ENCODE measurements around the gene SGF29. TPM values are rescaled to one million over a fixed set of nuclear protein-coding genes. Genes with fewer than 3 reads are reported as not detected.

SGF29 gene
- polyA plus RNA-seq, 2 of the 4 experiments (the other 2 are of a cell fraction), result 3.3 to 19.3 TPM

GRCh38 chr16:28532940-28533647 is 20.6 kb upstream of the SGF29 start:
- H3K27ac ChIP-seq, result peak overlapping the region in 1 of 2 experiments; percentile 27; a peak in 1 of 6 replicates
- DNase-seq (ENCODE audit: low read depth in 1 of 2, low spot score in 1 of 2), result no peak
- TF ChIP-seq REST (IDR thresholded peaks at IDR 0.05) (no peak), BCL3 (IDR thresholded peaks at IDR 0.05) (no peak), JUN (IDR thresholded peaks at IDR 0.05) (no peak), ZFP36 (IDR thresholded peaks at IDR 0.05; ENCODE audit: borderline replicate concordance, partially characterized antibody) (no peak), HES2 (IDR thresholded peaks at IDR 0.05) (no peak), HOXB13 (CRISPR knock-in tag; IDR thresholded peaks at IDR 0.05; ENCODE audit: low read depth) (no peak), CBX8 (IDR thresholded peaks at IDR 0.05) (no peak), HDAC2 (IDR thresholded peaks at IDR 0.05) (no peak), JUNB (IDR thresholded peaks at IDR 0.05) (no peak), GATA3 (IDR thresholded peaks at IDR 0.05; ENCODE audit: borderline replicate concordance) (no peak), HMGXB4 (CRISPR knock-in tag; IDR thresholded peaks at IDR 0.05; ENCODE audit: borderline replicate concordance) (no peak), EP300 (IDR thresholded peaks at IDR 0.05) (no peak), HEYL (CRISPR knock-in tag; IDR thresholded peaks at IDR 0.05) (no peak), NR3C1 (IDR thresholded peaks at IDR 0.05) (no peak), RFX5 (IDR thresholded peaks at IDR 0.05) (no peak), PHF8 (IDR thresholded peaks at IDR 0.05; ENCODE audit: borderline replicate concordance, low read depth) (no peak), MAZ (IDR thresholded peaks at IDR 0.05; ENCODE audit: borderline replicate concordance, low read depth, low read length) (no peak)
- no peak overlapping the region for H3K4me3 ChIP-seq
- ChIA-PET POLR2A (no interaction called here), CTCF (interaction anchor here (1.3 kb wide), 1 partner anchor 17 kb away, joined by 3 read pairs; no protein-coding TSS in a partner anchor)
- peaks cover 14% of the 10 kb centered on the region; the same call in 2 of the 3 replicates for H3K4me1 ChIP-seq
- FAIRE-seq, result no peak
- ATAC-seq, result peak in 1 of 2 experiments; percentile 12; a peak in 2 of 6 replicates
- no peak overlapping the region for H3K4me2 ChIP-seq
- WGBS (ENCODE audit: missing lambda C conversion rate), result 81% methylated on average over 5 of the region's 5 CpGs
- no peaks in the 10 kb centered on the region for H3K9me3 ChIP-seq

GRCh38 chr16:28534542-28535373 is 19.0 kb upstream of the SGF29 start:
- FAIRE-seq (no peak), ATAC-seq (no peak), DNase-seq (ENCODE audit: low read depth in 1 of 2, low spot score in 1 of 2) (no peak)
- WGBS (ENCODE audit: missing lambda C conversion rate), result 63% methylated on average over 5 of the region's 5 CpGs
- Histone ChIP-seq H3K4me2 (no peak overlapping the region), H3K4me3 (no peak overlapping the region), H3K4me1 (peaks cover 31% of the 10 kb centered on the region), H3K27ac (no peak overlapping the region), H3K9me3 (no peaks in the 10 kb centered on the region)
- ChIA-PET POLR2A (no interaction called here), CTCF (interaction anchor here (1.0 to 1.6 kb wide), 7 partner anchors 8 to 218 kb away, joined by 3 to 4 read pairs (median 3); no protein-coding TSS in a partner anchor)
- TF ChIP-seq ZNF302 (CRISPR knock-in tag; IDR thresholded peaks at IDR 0.05) (no peak), PBX3 (IDR thresholded peaks at IDR 0.05) (no peak), MYC (IDR thresholded peaks at IDR 0.05; ENCODE audit: borderline replicate concordance, low read length) (no peak), NPAS2 (CRISPR knock-in tag; IDR thresholded peaks at IDR 0.05; ENCODE audit: borderline replicate concordance) (no peak), PHF8 (IDR thresholded peaks at IDR 0.05; ENCODE audit: borderline replicate concordance, low read depth) (no peak), ZFP36 (IDR thresholded peaks at IDR 0.05; ENCODE audit: borderline replicate concordance, partially characterized antibody) (no peak), NFE2L2 (conservative IDR thresholded peaks at IDR 0.05; ENCODE audit: low read length) (no peak), HOXA7 (CRISPR knock-in tag; IDR thresholded peaks at IDR 0.05) (no peak), EHMT2 (IDR thresholded peaks at IDR 0.05; ENCODE audit: low read depth) (no peak)

All from A549 (cell line).